ENCODE data around the gene CCT8. TPM values are rescaled to one million over a fixed set of nuclear protein-coding genes. Genes with fewer than 3 reads are reported as not detected.

Gene CCT8
- 241 and 253 TPM in 2 replicates for total RNA-seq

GRCh38 chr21:29073222-29074006 lies at the start of gene CCT8:
Gene CCT8, minus strand, starts transcription at chr21:29073648. Its CDS starts 58 bp downstream, at chr21:29073590.

GRCh38 chr21:29024474-29025327 lies 48.7 kb downstream of the CCT8 start, which contains the start of gene USP16:
Gene USP16, plus strand, starts transcription at chr21:29024668. Its CDS starts 3,246 bp downstream, at chr21:29027914.

Other genes starting within 250 kb of the CCT8 start
- gene LTN1, start 80.8 kb downstream of the CCT8 start, total RNA-seq, result 26.1 and 33.8 TPM in 2 replicates
- gene RWDD2B, start 54.3 kb downstream of the CCT8 start, total RNA-seq, result 23.6 and 24.8 TPM in 2 replicates
- 26.5 and 36.1 TPM in 2 replicates for gene USP16, start 49.0 kb downstream of the CCT8 start, total RNA-seq
- gene MAP3K7CL, start 57.0 kb upstream of the CCT8 start, total RNA-seq, result 5.2 and 6.7 TPM in 2 replicates
- gene BACH1, start 225.3 kb upstream of the CCT8 start, total RNA-seq, result 26.0 and 29.1 TPM in 2 replicates

Measured in vein endothelial cell (primary cell).